Measurements from ENCODE around the gene FUT4. TPM values are rescaled to one million over a fixed set of nuclear protein-coding genes. Genes with fewer than 3 reads are reported as not detected.

The FUT4 gene
- total RNA-seq, 2 experiments from 2014 or later, result 1.2 to 1.5 TPM

GRCh38 chr11:94525546-94526324 is 18.0 kb upstream of the FUT4 start:
- no peak overlapping the region for H2AFZ ChIP-seq (ENCODE audit: low read length)
- H3K9me3 ChIP-seq (ENCODE audit: low read length), result no peaks in the 10 kb centered on the region
- no peak for DNase-seq (ENCODE audit: low spot score)
- POLR2A ChIA-PET, result interaction anchor here (0.7 kb wide), 1 partner anchor 69 kb away, joined by 3 read pairs; no protein-coding TSS in a partner anchor
- no peaks in the 10 kb centered on the region for H4K20me1 ChIP-seq (ENCODE audit: insufficient read depth, low read length)
- TF ChIP-seq CTCF (conservative IDR thresholded peaks at IDR 0.05; ENCODE audit: low read length) (no peak), EZH2phosphoT487 (IDR thresholded peaks at IDR 0.05; ENCODE audit: borderline replicate concordance, low read depth, low read length) (no peak)
- H3K79me2 ChIP-seq (ENCODE audit: insufficient read depth, low read depth, low read length), result no peaks in the 10 kb centered on the region
- BruUV-seq (replicated peaks), result no TSS peak
- H3K36me3 ChIP-seq (ENCODE audit: insufficient read depth, low read length), result no peaks in the 10 kb centered on the region
- no peak overlapping the region for H3K27ac ChIP-seq (ENCODE audit: low read depth, low read length, poor library complexity, severe bottlenecking)
- CTCF ChIA-PET (ENCODE audit: unreplicated experiment), result no interaction called here
- no peaks in the 10 kb centered on the region for H3K9me2 ChIP-seq (ENCODE audit: insufficient read depth, low read length)
- no peak overlapping the region for H3K4me3 ChIP-seq (ENCODE audit: low read depth, low read length, poor library complexity, severe bottlenecking)
- intact Hi-C loops (cut with micrococcal nuclease; ENCODE audit: unreplicated experiment), result no loop called here
- H3K4me1 ChIP-seq (ENCODE audit: insufficient read depth, low read length, poor library complexity, severe bottlenecking), result no peaks in the 10 kb centered on the region
- H3K4me2 ChIP-seq (ENCODE audit: low read length), result no peak overlapping the region

- H3K4me2 ChIP-seq (ENCODE audit: low read length), result no peak overlapping the region
- no peak overlapping the region for H3K27ac ChIP-seq (ENCODE audit: low read depth, low read length, poor library complexity, severe bottlenecking)
- no peaks in the 10 kb centered on the region for H3K9me3 ChIP-seq (ENCODE audit: low read length)
- no TSS peak for BruUV-seq (replicated peaks)
- intact Hi-C loops (cut with micrococcal nuclease; ENCODE audit: unreplicated experiment), result no loop called here
- POLR2A ChIA-PET, result interaction anchor here (0.9 kb wide), 1 partner anchor 12 kb away, joined by 3 read pairs; no protein-coding TSS in a partner anchor
- H2AFZ ChIP-seq (ENCODE audit: low read length), result no peak overlapping the region
- H3K9me2 ChIP-seq (ENCODE audit: insufficient read depth, low read length), result no peaks in the 10 kb centered on the region
- CTCF ChIA-PET (ENCODE audit: unreplicated experiment), result interaction anchor here (0.9 kb wide), 1 partner anchor 77 kb away, joined by 3 read pairs; no protein-coding TSS in a partner anchor
- H3K36me3 ChIP-seq (ENCODE audit: insufficient read depth, low read length), result no peaks in the 10 kb centered on the region
- no peak for DNase-seq (ENCODE audit: low spot score)
- no peaks in the 10 kb centered on the region for H3K4me1 ChIP-seq (ENCODE audit: insufficient read depth, low read length, poor library complexity, severe bottlenecking)
- TF ChIP-seq CTCF (conservative IDR thresholded peaks at IDR 0.05; ENCODE audit: low read length) (no peak), EZH2phosphoT487 (IDR thresholded peaks at IDR 0.05; ENCODE audit: borderline replicate concordance, low read depth, low read length) (no peak)
- H4K20me1 ChIP-seq (ENCODE audit: insufficient read depth, low read length), result no peaks in the 10 kb centered on the region
- no peak overlapping the region for H3K4me3 ChIP-seq (ENCODE audit: low read depth, low read length, poor library complexity, severe bottlenecking)
- H3K79me2 ChIP-seq (ENCODE audit: insufficient read depth, low read depth, low read length), result no peaks in the 10 kb centered on the region
Observed at GRCh38 chr11:94526645-94527438, 16.9 kb upstream of the FUT4 start.

Measured in OCI-LY7 (cell line).